ENCODE data around the gene MYH9.
"Not testable (repeated sequence)": the region's sequence is repeated elsewhere in the genome, so short reads cannot be mapped to it uniquely, and the experiment has no call there.

Gene MYH9

DNA sequence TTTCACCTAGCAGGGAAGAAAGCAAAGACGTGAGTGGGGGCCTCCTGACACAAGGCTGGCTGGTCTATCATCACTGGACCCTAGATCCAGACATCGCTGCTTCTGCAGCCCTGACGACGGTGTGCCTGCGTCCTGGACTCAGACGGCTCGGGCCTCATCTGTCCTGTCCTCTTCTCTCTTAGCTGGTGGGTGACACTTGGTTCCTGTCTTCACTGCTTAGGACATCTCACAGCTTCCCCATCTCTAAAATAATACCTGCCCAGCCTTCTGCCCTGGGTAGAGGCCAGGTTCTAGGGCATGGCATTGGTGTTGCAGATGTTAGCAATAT lies 93.5 kb downstream of the MYH9 start:
- TF ChIP-seq, protein P1, sequence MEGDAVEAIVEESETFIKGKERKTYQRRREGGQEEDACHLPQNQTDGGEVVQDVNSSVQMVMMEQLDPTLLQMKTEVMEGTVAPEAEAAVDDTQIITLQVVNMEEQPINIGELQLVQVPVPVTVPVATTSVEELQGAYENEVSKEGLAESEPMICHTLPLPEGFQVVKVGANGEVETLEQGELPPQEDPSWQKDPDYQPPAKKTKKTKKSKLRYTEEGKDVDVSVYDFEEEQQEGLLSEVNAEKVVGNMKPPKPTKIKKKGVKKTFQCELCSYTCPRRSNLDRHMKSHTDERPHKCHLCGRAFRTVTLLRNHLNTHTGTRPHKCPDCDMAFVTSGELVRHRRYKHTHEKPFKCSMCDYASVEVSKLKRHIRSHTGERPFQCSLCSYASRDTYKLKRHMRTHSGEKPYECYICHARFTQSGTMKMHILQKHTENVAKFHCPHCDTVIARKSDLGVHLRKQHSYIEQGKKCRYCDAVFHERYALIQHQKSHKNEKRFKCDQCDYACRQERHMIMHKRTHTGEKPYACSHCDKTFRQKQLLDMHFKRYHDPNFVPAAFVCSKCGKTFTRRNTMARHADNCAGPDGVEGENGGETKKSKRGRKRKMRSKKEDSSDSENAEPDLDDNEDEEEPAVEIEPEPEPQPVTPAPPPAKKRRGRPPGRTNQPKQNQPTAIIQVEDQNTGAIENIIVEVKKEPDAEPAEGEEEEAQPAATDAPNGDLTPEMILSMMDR (IDR thresholded peaks at IDR 0.05; ENCODE audit: low read depth, low read length) = no peak

DNA sequence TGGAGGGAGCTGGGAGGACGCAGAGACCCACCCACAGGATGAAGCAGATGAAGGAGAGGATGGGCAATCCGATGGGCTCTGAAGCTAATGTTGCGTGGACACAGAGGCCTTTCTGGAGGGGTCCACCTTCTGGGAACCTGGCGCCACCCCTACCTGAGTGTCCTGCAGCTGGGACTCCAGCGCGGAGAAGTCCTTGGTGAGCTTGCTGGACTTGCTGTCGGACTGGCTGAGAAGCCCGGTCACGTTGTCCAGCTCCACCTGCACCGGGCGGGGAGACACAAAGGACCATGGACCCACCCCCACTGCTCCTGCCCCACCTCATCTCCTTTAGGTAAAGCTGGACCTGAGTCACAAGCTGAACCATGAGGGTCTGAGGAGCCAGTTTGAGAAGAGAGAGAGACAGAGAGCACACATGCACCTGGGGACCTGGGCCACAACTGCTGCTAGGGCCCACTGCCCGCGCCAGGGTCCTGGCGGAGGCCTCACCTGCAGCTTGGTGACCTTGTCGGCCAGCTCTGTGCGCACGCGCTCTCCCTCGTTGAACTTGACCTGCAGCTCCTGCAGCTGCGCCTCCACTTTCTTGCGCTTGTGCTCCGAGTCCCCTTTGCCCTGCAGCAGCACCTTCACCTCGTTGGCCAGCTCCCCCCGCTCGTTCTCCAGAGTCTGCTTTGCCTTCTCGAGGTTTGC lies 94.0 kb downstream of the MYH9 start:
- no peak overlapping the region for H3K4me3 ChIP-seq (ENCODE audit: low read depth, low read length)
- DNase-seq (ENCODE audit: low read depth, low spot score) = no peak
- in situ Hi-C loops (cut with HindIII; ENCODE audit: low sequenced_read_pairs) = no loop called here
- TF ChIP-seq, protein P1 (IDR thresholded peaks at IDR 0.05; ENCODE audit: low read depth, low read length) = no peak

More for the DNA sequence above, 93.5 kb downstream of the MYH9 start:
- DNase-seq (ENCODE audit: low read depth, low spot score) = no peak
- H3K4me3 ChIP-seq (ENCODE audit: low read depth, low read length) = no peak overlapping the region
- in situ Hi-C loops (cut with HindIII; ENCODE audit: low sequenced_read_pairs) = no loop called here

DNA sequence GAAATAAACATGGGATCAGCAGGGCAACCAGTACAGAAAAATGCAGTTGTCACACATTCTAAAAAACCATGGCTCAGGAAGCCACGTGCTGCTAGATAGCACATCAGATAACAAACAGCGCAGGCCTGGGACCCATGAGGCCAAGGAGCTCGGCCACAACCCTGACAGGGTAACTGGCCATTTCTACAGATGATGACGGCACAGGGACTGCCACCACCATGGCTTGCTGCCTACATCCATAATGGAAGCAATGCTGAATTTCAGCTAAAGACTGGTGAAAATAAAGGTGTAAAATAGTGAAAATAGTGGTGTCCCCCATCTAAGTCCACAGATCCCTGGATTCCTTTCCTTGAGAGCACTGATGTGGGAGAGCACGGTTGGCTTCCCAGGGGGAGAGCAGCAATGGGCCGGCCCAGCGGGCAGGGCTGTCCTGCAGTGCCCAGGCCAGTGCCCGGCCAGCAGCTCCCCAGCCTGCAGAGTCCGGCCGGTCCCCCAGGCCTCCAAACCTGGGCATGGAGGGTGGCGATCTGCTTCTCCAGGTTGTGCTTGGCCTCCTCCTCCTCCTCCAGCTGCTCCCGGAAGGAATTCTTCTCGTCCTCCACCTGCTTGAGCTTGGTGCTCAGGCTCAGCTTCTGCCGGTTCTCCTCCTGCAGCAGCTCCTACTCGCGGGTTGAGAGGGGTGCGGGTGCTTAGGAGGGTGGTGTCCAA lies 94.8 kb downstream of the MYH9 start:
- H3K4me3 ChIP-seq (ENCODE audit: low read depth, low read length) = no peak overlapping the region
- DNase-seq (ENCODE audit: low read depth, low spot score) = no peak
- in situ Hi-C loops (cut with HindIII; ENCODE audit: low sequenced_read_pairs) = no loop called here
- TF ChIP-seq, protein P1 (IDR thresholded peaks at IDR 0.05; ENCODE audit: low read depth, low read length) = no peak

DNA sequence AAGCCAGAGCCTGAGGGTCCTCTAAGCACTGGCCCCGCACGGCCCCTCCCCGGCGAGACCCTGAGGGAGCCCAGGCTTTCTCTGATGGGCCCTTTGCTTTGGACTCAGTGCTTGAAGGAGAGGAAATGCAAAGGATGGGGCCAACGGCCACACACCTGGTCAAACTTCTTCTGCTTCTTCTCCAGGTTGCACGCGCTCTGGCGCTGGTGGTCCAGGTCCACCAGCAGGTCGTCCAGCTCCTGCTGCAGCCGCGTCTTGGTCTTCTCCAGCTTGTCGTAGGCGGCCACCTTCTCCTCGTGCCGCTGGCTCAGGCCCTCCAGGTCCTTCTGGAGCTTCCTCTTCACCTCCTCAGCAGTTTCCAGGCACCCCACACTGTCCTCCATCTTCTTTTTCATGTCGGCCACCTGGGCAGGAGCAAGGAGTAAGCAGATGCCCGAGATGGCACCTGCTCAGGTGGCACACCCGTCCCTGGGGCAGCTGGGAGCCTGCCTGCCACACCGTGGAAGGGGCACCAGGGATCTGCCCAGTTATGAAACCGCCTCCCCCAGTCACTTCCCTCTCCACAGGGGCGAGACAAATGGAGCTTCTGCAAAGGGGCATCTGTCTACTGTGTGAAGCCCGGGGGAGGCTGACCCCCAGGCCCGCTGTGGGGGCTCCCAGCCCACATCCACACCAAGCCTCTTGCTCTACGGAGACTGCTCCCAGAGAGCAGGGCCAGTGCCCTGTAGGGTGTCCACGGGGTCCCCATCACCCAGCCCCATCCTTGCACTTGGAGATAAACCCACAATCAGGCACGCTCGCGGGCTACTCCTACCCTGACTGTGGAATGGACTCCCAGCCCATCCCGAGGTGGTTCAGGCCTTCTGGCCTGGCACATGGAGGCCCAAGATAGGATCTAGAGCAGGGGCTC lies 95.7 kb downstream of the MYH9 start:
- TF ChIP-seq, protein P1 (IDR thresholded peaks at IDR 0.05; ENCODE audit: low read depth, low read length) = no peak
- no peak overlapping the region for H3K4me3 ChIP-seq (ENCODE audit: low read depth, low read length)
- no peak for DNase-seq (ENCODE audit: low read depth, low spot score)
- in situ Hi-C loops (cut with HindIII; ENCODE audit: low sequenced_read_pairs) = no loop called here

DNA sequence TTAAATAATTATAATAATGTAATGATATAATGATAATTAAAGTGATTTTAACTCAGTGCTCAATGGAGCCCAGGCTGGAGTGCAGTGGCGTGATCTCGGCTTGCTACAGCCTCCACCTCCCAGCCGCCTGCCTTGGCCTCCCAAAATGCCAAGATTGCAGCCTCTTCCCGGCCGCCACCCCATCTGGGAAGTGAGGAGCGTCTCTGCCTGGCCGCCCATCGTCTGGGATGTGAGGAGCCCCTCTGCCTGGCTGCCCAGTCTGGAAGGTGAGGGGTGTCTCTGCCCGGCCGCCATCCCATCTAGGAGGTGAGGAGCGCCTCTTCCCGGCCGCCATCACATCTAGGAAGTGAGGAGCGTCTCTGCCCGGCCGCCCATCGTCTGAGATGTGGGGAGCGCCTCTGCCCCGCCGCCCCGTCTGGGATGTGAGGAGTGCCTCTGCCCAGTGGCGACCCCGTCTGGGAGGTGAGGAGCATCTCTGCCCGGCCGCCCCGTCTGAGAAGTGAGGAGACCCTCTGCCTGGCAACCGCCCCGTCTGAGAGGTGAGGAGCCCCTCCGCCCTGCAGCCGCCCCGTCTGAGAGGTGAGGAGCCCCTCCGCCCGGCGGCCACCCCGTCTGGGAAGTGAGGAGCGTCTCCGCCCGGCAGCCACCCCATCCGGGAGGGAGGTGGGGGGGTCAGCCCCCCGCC lies 97.2 kb downstream of the MYH9 start:
- DNase-seq (ENCODE audit: low read depth, low spot score); H3K4me3 ChIP-seq (ENCODE audit: low read depth, low read length); in situ Hi-C loops (cut with HindIII; ENCODE audit: low sequenced_read_pairs): not testable (repeated sequence)

DNA sequence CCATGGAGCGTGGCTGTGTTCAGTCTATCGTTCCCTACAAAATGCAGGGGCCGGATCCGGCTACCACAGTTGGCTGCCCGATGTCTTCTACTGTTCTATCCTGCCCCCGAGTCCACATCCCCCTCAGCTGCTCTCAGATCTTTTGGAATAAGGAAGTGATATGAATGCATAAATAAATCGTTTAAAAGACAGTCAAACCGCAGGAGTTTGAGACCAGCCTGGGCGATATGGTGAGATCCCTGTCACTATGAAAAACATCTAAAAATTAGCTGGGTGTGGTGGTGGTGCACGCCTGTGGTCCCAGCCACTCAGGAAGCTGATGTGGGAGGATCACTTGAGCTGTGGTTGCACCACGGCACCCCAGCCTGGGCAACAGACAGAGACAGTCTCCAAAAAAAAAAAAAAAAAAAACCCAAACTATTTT lies 97.8 kb downstream of the MYH9 start:
- in situ Hi-C loops (cut with HindIII; ENCODE audit: low sequenced_read_pairs); DNase-seq (ENCODE audit: low read depth, low spot score); H3K4me3 ChIP-seq (ENCODE audit: low read depth, low read length): not testable (repeated sequence)

DNA sequence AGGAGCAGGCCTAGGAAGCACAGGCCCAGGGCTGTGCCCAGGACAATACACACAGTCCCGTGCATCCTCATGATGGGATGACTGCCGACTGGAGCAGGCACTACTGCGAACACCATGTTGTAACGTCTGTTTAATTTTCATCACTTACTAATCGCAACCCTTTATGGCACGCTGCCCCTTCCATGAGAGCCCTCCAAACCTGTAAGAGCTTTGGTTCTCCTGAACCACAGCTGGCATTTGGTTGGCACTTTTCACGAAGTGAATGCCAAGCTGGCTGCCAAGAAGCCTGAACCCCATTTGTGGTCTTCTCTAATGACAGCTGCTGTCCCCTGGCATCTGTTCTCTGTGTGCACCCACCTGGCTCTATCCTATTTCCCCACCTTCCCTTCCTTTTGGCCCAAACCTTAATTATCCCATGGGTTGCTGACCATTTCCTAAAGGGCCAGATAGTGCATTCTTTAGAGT lies 98.3 kb downstream of the MYH9 start:
- TF ChIP-seq, protein P1 (IDR thresholded peaks at IDR 0.05; ENCODE audit: low read depth, low read length) = no peak
- H3K4me3 ChIP-seq (ENCODE audit: low read depth, low read length) = no peak overlapping the region
- DNase-seq (ENCODE audit: low read depth, low spot score) = no peak
- in situ Hi-C loops (cut with HindIII; ENCODE audit: low sequenced_read_pairs) = no loop called here
